HG02970 (cell line): ENCODE results near the gene DDX23.
"Not testable (repeated sequence)": the region's sequence is repeated elsewhere in the genome, so short reads cannot be mapped to it uniquely, and the experiment has no call there.

Experiments used
- ATAC-seq: cut with Tn5 transposase; IDR thresholded peaks from one replicate; pipeline ENCODE4 v1.9.1; 2021; ENCODE audit warnings: mild to moderate bottlenecking, moderate library complexity, moderate number of reproducible peaks; ENCODE audit not compliant: unreplicated experiment, low FRiP score

The DDX23 gene

DNA sequence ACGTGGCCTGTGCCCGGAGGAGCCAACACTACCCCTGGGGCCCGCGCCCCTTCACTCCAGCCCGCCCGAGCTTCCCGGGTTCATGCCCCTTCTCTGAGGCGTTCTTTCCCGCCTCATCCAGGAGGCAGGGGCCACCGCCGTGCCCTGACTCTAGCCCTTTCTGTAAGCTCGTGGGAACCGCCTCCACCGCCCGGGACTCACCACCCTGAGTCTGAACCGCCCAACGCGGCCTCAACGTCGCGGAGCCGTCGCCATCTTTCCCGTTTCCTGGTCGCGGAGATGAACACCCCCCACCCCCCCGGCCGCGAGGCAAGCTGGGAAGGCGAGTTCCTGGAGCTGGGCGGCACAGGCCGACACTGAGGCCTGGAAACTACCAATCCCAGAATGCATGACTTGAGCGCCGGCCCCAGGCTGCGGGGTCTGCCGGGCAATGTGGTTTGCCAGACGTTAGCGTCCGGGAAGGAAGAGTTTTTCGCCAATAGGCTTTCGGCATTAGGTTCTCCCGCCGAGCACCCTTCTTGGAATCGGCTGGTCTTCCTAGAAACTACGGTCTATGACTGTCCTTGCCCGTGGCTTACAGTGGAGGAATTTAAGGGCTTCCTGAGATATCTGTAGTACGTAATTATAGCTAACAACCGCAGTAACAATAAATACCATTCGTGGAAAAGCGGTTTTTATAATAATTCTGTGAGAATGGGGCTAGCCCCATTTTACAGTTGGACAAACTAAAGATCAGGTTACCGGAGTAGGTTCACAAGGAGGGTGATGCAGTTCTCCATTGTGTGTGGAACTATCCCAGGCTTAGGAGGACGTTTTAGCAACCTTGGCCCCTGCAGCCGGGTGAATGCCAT is at the start of gene DDX23:
Gene DDX23, minus strand, starts transcription at position 281 of the 851 bp plus-strand sequence. CDS start 6,381 bp downstream, outside the sequence.
- peak; percentile 80 for ATAC-seq

DNA sequence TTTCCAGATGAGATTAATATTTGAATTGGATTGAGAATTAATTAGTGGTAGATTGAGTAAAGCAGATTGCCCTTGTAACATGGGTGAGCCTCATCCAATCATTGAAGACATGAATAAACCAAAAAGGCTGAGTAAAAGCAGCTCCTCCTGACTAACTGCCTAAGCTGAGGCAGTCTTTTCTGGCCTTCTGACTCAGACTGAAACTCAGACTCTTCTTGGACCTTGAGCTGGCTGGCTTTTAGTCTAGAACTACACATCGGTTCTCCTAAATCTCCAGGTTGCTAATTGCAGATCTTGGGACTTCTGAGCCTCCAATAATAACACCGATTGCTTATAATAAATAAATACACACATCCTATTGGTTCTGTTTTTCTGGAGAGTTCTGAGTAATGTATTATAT is 49.3 kb upstream of the DDX23 start:
- ATAC-seq = no peak

GRCh38 chr12:48899651-48900050 is 47.7 kb upstream of the DDX23 start:
- no peak for ATAC-seq

DNA sequence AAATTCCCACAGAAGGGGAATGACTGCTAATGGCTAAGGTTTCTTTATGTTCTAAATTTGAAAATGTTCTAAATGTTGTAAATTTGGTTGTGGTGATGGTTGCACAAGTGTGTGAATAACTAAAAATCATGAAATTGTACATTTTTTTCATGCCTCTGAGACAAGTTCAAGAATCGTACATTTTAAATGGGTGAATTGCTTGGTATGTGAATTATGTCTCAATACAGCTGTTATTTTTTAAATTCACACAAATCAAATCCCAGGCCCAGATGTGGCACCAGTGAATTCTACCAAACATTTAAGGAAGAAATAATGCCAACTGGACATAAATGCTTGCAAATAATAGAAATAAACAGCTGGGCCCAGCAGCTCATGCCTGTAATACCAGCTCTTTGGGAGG is 42.3 kb upstream of the DDX23 start:
- no peak for ATAC-seq

- ATAC-seq = no peak
These were observed 38.9 kb upstream of the DDX23 start for GRCh38 chr12:48890657-48891418.

DNA sequence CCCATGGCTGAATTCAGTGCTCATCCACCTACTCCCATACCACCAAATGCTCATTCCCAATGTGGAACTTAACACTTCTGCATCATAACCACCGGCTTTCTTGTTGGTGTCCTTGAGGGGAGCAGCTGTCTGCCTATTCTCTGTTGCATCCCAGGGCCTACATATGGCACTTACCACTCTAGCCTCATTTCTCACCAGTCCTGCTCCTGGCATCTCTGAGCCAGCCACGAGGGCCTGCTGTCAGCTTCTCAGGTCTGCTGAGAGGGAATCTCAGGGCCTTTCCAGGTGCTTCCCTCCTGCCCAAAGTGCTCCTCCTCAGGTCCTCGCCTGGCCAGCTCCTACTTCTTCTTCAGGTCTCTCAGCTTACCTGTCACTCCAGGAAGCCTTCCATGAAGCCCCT is 37.7 kb upstream of the DDX23 start:
- ATAC-seq = no peak

- ATAC-seq = no peak
These were observed 31.6 kb upstream of the DDX23 start for GRCh38 chr12:48883305-48884161.

DNA sequence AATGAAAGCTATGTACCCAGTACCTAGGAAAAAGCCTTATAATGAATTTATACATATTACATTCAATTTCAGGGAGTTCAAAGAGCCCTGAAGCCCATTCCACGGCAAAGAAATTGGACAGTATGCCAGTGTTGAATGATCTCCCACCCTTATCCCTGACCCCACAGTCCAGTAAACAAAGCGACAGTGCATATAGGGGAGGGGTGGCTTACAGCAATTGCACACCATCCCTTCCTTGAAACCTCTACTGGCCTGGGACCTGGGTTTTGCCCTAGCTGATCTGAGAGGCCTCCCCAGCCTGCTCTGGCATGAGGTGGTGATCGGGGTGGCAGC is 31.0 kb upstream of the DDX23 start:
- ATAC-seq = no peak

DNA sequence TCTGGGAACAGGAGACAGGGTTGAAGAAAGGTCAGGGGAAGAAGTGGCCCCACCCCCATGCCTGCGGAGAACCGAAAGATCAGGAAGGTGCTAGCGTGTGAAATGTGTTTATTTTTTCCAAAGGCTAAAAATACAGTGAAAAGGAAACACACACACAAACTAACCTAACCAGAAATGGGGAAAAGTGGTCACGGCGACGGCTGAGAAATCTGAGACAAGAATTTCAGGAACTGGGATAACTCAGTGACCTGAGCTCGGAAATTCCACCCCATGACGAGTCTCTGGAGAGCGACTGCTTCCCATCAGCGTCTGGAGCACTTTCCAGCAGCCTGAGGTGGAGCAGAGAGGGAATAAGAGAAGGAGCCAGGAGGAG is 30.3 kb upstream of the DDX23 start:
- no peak for ATAC-seq

- no peak for ATAC-seq
These were observed 29.8 kb upstream of the DDX23 start for GRCh38 chr12:48881686-48882314.

DNA sequence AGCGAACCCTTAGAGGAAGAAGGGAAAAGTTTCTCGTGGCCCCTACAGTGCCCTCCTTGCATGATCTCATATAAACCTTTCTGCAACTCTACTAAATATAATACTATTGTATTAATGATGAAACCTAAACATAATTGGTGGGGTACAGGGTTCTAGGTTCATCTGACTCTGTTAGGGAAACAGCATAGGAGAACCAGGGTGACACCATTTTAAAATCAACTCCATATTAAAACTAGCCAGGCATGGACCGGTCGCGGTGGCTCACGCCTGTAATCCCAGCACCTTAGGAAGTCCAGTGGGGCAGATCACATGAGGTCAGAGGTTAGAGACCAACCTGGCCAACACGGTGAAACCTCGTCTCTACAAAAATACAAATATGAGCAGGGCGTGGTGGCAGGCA is 28.7 kb upstream of the DDX23 start:
- no peak for ATAC-seq

- no peak for ATAC-seq
These were observed 26.6 kb upstream of the DDX23 start for GRCh38 chr12:48878548-48878947.

DNA sequence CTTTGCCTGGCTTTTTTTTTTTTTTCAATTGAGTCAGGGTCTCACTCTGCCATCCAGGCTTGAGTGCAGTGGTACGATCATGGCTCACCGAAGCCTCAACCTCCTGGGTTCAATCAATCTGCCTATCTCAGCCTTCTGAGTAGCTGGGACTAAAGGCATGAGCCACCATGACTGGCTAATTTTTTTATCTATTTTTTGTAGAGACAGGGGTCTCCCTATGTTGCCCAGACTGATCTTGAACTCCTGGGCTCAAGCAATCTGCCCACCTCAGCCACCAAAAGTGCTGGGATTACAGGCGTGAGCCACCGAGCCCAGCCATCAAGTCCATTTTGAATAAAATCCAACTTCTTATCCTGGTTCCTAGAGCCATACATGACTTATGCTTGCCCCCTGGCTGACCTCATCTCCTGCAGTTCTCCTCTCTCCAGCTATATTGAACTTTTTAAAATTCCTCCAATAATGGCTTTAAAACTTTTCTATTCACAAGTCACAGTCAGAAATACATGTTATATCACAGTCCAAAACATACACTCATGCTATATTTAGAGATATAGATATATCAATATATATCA is 24.1 kb upstream of the DDX23 start:
- no peak for ATAC-seq

DNA sequence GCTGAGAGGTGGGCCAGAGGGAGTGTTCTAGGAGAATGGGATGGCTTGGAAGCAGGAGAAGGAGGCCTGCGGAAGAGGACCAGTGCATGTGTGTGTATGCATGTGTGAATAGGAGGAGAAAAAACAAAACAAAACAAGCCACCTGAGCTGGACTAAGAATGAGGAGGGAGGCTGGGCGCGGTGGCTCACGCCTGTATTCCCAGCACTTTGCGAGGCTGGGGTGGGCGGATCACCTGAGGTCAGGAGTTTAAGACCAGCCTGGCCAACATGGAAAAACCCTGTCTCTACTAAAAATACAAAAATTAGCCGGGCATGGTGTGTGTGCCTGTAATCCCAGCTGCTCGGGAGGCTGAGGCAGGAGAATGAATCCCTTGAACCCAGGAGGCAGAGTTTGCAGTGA is 21.6 kb upstream of the DDX23 start:
- ATAC-seq = not testable (repeated sequence)

DNA sequence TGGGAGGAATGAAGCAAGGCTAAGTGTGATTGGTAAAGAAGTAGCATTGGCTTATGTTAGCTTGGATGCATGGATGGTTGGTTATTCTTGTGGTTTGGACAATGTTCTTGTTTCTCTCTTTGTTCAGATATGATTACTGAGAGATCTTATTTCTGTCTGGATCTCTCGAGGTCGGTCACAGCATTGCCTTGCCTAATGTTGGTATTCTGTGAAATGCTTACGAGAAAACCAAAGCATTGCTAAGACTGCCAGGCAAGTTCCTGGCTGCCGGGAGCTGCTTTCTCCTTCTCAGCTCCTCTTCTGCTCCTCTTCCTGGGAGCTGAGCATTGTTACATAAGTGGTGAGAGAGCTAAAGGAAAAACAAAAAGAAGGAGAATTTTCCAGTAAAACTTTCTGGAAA is 21.1 kb upstream of the DDX23 start:
- ATAC-seq = no peak

GRCh38 chr12:48869191-48869590 is 17.2 kb upstream of the DDX23 start:
- no peak for ATAC-seq

DNA sequence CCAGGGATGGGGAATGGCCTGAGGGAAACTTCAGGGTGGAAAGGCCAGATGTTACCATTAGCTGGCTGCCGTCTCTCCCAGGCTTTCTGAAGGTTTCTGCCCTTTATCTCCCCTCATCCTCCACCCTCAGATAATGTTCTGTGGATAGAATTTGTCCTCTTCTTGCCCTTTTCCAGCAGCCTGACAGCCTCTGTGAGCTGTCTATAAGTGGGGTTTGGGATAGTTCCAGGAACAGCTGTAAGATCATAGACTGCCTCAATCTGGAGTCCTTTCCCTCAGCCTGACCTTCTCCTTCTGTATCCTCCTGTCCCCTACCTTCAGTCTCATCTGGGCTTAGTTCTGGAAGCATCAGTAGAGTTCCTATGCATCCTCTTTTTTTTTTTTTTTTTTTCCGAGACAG is 16.5 kb upstream of the DDX23 start:
- ATAC-seq = no peak

DNA sequence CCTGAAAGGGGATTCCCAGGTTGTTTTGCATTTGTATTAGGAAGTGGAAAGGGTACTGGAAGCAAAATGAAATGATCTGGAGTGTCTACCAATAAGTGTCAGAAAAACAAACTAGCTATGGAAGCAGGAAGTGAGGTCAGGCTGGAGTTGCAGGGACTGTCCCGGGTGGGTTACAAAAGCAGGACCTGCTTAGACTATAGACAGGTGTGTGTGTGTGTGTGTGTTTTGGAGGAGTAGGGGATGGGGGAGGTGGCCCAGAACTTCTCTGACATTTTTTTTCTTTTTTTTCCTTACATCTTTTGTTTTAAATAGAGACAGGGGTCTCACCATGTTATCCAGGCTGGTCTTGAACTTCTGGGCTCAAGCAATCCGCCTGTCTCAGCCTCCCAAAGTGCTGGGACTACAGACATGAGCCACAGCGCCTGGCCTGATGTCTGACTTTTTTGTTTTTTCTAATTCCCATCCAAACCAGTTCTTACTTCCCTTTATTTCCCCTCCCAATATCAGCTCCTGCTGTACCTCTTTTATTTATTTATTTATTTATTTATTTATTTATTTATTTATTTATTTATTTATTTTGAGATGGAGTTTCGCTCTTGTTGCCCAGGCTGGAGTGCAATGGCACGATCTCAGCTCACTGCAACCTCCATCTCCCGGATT is 14.2 kb upstream of the DDX23 start:
- ATAC-seq = no peak

DNA sequence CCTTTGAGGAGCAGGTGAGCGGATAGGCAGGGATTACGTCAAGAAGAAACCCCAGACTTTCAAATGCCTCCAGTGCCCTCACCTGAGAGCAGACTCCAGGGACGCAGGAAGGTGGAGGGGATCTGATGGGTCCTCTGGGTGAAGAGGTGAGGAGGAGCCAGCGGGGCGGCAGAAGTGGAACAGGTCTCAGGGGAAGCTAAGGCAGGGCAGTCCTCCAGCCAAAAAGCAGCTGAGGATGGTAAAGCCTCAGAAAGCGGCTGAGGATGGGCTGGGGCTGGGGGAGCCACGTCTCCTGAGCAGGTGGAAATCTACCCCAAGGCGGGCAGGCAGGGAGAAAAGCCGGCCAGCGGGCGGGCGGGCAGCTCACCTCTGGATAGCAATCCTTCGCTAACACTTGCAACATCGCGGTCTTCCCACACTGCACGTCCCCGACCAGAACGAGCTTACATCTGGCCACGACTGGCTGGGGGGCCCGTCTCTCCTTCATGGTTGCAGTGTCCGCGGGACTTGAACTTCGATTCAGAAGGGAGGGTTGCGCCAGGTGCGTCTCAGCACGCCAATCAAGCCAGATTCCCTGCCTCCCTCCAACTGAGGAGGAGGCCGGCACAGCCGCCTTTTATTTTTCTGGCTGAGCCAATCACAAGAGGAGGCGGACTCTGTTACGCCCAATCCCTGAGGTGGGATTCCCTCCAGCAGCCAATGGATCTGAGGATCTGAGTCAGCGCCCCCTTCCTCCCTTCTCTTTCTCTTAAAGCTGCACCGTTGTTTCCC is 13.5 kb upstream of the DDX23 start, which contains the start of gene RND1:
Gene RND1, minus strand, starts transcription at position 590 of the 771 bp plus-strand sequence. Its CDS starts 103 bp downstream, at position 487.
- ATAC-seq = peak; percentile 95
